HFFc6 (cell line): ENCODE results near the gene ITLN1. TPM values are rescaled to one million over a fixed set of nuclear protein-coding genes. Genes with fewer than 3 reads are reported as not detected.
"Not testable (repeated sequence)": the region's sequence is repeated elsewhere in the genome, so short reads cannot be mapped to it uniquely, and the experiment has no call there.

Experiments used
- DNase-seq: peaks from one replicate; pipeline ENCODE4 v3.0.0-alpha.2; 2018
- H3K27ac Mint-ChIP-seq: 2 replicates; pipeline ENCODE4 v1.8.0; 2020; ENCODE audit warnings: mild to moderate bottlenecking, mixed read lengths
- H3K27me3 Mint-ChIP-seq: 2 replicates; pipeline ENCODE4 v1.8.0; 2021; ENCODE audit warnings: mild to moderate bottlenecking, moderate library complexity, mixed read lengths; ENCODE audit not compliant: insufficient read depth
- H3K36me3 Mint-ChIP-seq: 2 replicates; pipeline ENCODE4 v1.8.0; 2021; ENCODE audit warnings: low read depth, mixed read lengths
- H3K4me1 Mint-ChIP-seq: 2 replicates; pipeline ENCODE4 v1.8.0; 2020; ENCODE audit warnings: low read depth, mixed read lengths
- H3K4me3 Mint-ChIP-seq: 2 replicates; pipeline ENCODE4 v1.8.0; 2020; ENCODE audit warnings: mild to moderate bottlenecking, moderate library complexity, mixed read lengths
- H3K9me3 Mint-ChIP-seq: 2 replicates; pipeline ENCODE4 v1.8.0; 2020; ENCODE audit warnings: mild to moderate bottlenecking, mixed read lengths
- CTCF ChIP-seq: fragments of 200-600 bp; sonication (generic); IDR thresholded peaks from 2 replicates; pipeline ENCODE4 v1.5.0; 2021; ENCODE audit warnings: antibody characterized with exemption, mild to moderate bottlenecking
- total RNA-seq, 6 experiments: library from RNA; stranded (reverse); fragmentation: NEBNext Ultra II Directional; extraction: Animal tissue kit (Norgen Biotek cat#: 25700); gene quantifications; 2 replicates in 1 of 6; 3 replicates in 5 of 6; pipeline ENCODE4 v1.2.3, GENCODE V29; 2021

The ITLN1 gene
- total RNA-seq, 6 experiments from 2014 or later, result not detected

GRCh38 chr1:160887071-160887470 lies 2.1 kb upstream of the ITLN1 start:
- no peak overlapping the region for H3K27ac Mint-ChIP-seq
- no peak overlapping the region for H3K4me3 Mint-ChIP-seq
- H3K4me1 Mint-ChIP-seq, result no peaks in the 10 kb centered on the region
- no peak for DNase-seq
- H3K9me3 Mint-ChIP-seq, result no peaks in the 10 kb centered on the region
- peaks cover under 1% of the 10 kb centered on the region for H3K27me3 Mint-ChIP-seq
- H3K36me3 Mint-ChIP-seq, result no peaks in the 10 kb centered on the region
- TF ChIP-seq CTCF, result no peak

DNA sequence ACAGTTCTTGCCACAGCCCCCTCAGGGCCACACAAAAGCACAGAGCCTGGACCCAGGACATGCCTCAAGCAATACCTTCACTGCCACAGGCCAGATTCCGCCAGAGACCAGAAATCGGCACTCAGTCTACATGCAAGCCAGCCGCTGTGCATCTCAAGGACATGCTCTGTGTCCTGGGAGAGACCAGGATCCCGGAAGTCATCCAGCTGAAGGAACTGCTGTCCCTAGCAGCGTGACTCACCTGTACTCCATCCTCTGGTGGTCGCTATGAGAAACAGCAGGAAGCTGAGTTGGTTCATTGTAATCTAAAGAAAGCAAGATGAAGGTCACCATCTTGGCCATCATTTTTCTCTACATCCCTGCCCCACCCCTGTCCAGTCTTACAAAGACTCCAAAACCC lies 401 bp downstream of the ITLN1 start:
- no peaks in the 10 kb centered on the region for H3K4me1 Mint-ChIP-seq
- no peaks in the 10 kb centered on the region for H3K9me3 Mint-ChIP-seq
- no peaks in the 10 kb centered on the region for H3K36me3 Mint-ChIP-seq
- H3K27me3 Mint-ChIP-seq, result peaks cover 5% of the 10 kb centered on the region
- no peak overlapping the region for H3K4me3 Mint-ChIP-seq
- peak; percentile 14 for DNase-seq
- peak; percentile 76 for TF ChIP-seq CTCF
- H3K27ac Mint-ChIP-seq, result no peak overlapping the region

DNA sequence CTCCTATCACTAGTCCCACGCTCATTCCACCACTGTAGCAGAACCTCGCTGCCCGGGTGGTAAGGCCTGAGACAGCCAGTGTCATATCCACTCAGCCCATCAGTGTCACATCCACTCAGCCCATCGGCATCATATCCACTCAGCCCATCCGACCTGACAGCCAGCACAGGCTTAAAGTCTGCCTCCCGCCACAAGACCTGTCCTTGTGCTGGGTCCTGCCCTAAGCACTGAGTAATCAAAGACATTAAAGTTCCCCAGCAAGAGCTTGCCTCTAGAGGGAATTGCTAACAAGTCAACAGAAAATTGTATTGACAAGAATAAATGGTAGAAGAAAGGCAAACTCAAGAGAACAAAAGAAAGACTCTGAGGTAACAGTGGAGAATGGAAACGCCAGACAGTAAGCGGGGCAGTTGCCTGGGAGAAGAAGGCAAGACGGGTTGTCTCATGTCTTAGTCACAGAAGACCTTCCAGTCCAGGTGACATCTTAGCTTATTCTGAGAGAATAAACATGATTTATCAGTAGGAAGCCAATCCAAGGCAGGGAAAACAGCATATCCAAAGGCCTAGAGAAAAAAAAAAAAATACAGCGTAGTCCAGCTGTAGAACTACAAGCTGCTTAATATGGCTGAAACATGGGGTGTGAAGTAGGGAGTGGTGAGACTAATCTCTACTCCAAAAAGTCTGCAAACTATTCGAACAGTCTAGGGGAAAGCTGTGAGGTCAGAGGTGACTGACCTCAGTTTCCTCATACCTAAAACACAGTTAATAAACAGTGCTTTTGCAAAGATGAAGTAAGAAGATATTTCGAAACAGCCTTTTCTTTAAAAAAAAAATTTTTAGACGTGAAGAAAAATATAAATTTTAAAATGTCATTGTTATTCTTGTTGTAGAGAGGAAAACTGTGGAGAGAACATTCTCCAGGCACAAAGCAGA lies 1.1 kb downstream of the ITLN1 start:
- no peak for DNase-seq
- TF ChIP-seq CTCF, result no peak
- Mint-ChIP-seq H3K27me3 (peaks cover 5% of the 10 kb centered on the region), H3K36me3 (no peaks in the 10 kb centered on the region), H3K27ac (no peak overlapping the region), H3K9me3 (no peaks in the 10 kb centered on the region), H3K4me3 (no peak overlapping the region), H3K4me1 (no peaks in the 10 kb centered on the region)

GRCh38 chr1:160882582-160882981 lies 2.4 kb downstream of the ITLN1 start:
- Mint-ChIP-seq H3K27me3 (peaks cover 6% of the 10 kb centered on the region), H3K36me3 (no peaks in the 10 kb centered on the region), H3K27ac (no peak overlapping the region)

GRCh38 chr1:160881264-160881663 lies 3.7 kb downstream of the ITLN1 start:
- H3K4me3 Mint-ChIP-seq, result not testable (repeated sequence)

More at GRCh38 chr1:160882582-160882981, 2.4 kb downstream of the ITLN1 start:
- no peak for TF ChIP-seq CTCF
- H3K9me3 Mint-ChIP-seq, result no peaks in the 10 kb centered on the region
- H3K4me3 Mint-ChIP-seq, result no peak overlapping the region
- no peaks in the 10 kb centered on the region for H3K4me1 Mint-ChIP-seq
- no peak for DNase-seq

GRCh38 chr1:160880216-160880615 lies 4.8 kb downstream of the ITLN1 start:
- Mint-ChIP-seq H3K4me1 (no peaks in the 10 kb centered on the region), H3K27ac (no peak overlapping the region), H3K9me3 (no peaks in the 10 kb centered on the region), H3K36me3 (no peaks in the 10 kb centered on the region), H3K4me3 (no peak overlapping the region), H3K27me3 (peaks cover 8% of the 10 kb centered on the region)
- TF ChIP-seq CTCF, result no peak
- no peak for DNase-seq

More at GRCh38 chr1:160881264-160881663, 3.7 kb downstream of the ITLN1 start:
- not testable (repeated sequence) for H3K27ac Mint-ChIP-seq, H3K4me1 Mint-ChIP-seq, H3K27me3 Mint-ChIP-seq, H3K9me3 Mint-ChIP-seq, DNase-seq, H3K36me3 Mint-ChIP-seq
